ENCODE results near the gene TMEM8B. TPM values are rescaled to one million over a fixed set of nuclear protein-coding genes. Genes with fewer than 3 reads are reported as not detected.

Gene TMEM8B
- polyA plus RNA-seq, 1 donor from 2014 or later = 12.7 TPM

- Histone ChIP-seq H2AFZ (ENCODE audit: low read depth, low read length) (no peak overlapping the region), H3K36me3 (ENCODE audit: insufficient read depth, low read length) (peaks cover 9% of the 10 kb centered on the region), H3K79me2 (replicated peaks; ENCODE audit: insufficient read depth, low read length) (no peaks in the 10 kb centered on the region), H3F3A (ENCODE audit: insufficient read depth, low read length, poor library complexity, severe bottlenecking) (no peaks in the 10 kb centered on the region), H3K27me3 (ENCODE audit: insufficient read depth, low read depth, low read length) (no peaks in the 10 kb centered on the region), H3K4me3 (ENCODE audit: low read length) (no peak overlapping the region), H4K20me1 (ENCODE audit: insufficient read depth) (no peaks in the 10 kb centered on the region), H3K9me2 (ENCODE audit: insufficient read depth, low read length) (no peaks in the 10 kb centered on the region), H3K4me2 (ENCODE audit: low read length) (no peak overlapping the region), H3K27ac (ENCODE audit: low read length) (no peak overlapping the region), H3K9ac (ENCODE audit: low read length) (no peak overlapping the region), H3K9me3 (ENCODE audit: low read length) (no peaks in the 10 kb centered on the region)
- TF ChIP-seq POLR2AphosphoS5 (IDR thresholded peaks at IDR 0.05) (no peak), SMC3 (conservative IDR thresholded peaks at IDR 0.05; ENCODE audit: poor library complexity) (no peak), MXI1 (conservative IDR thresholded peaks at IDR 0.05; ENCODE audit: poor library complexity, severe bottlenecking) (no peak), RAD21 (conservative IDR thresholded peaks at IDR 0.05) (no peak), CTCF (IDR thresholded peaks at IDR 0.05; ENCODE audit: poor library complexity, severe bottlenecking) (no peak), REST (IDR thresholded peaks at IDR 0.05; ENCODE audit: borderline replicate concordance) (no peak), EP300 (conservative IDR thresholded peaks at IDR 0.05; ENCODE audit: poor library complexity, severe bottlenecking) (no peak), TAF1 (IDR thresholded peaks at IDR 0.05; ENCODE audit: low read depth) (no peak), EZH2 (IDR thresholded peaks at IDR 0.05; ENCODE audit: borderline replicate concordance, insufficient read depth, low read length, poor library complexity, severe bottlenecking) (no peak)
Observed at GRCh38 chr9:35852267-35852815, 23.3 kb downstream of the TMEM8B start.

- H3K27me3 ChIP-seq (ENCODE audit: insufficient read depth, low read depth, low read length) = no peaks in the 10 kb centered on the region
- H3K27ac ChIP-seq (ENCODE audit: low read length) = no peak overlapping the region
- no peaks in the 10 kb centered on the region for H3K9me3 ChIP-seq (ENCODE audit: low read length)
- no peak overlapping the region for H3K9ac ChIP-seq (ENCODE audit: low read length)
- no peaks in the 10 kb centered on the region for H3K9me2 ChIP-seq (ENCODE audit: insufficient read depth, low read length)
- no peaks in the 10 kb centered on the region for H4K20me1 ChIP-seq (ENCODE audit: insufficient read depth)
- no peak overlapping the region for H2AFZ ChIP-seq (ENCODE audit: low read depth, low read length)
- no peak overlapping the region for H3K4me3 ChIP-seq (ENCODE audit: low read length)
- H3F3A ChIP-seq (ENCODE audit: insufficient read depth, low read length, poor library complexity, severe bottlenecking) = no peaks in the 10 kb centered on the region
- H3K4me2 ChIP-seq (ENCODE audit: low read length) = no peak overlapping the region
- peaks cover 9% of the 10 kb centered on the region for H3K36me3 ChIP-seq (ENCODE audit: insufficient read depth, low read length)
- no peaks in the 10 kb centered on the region for H3K79me2 ChIP-seq (replicated peaks; ENCODE audit: insufficient read depth, low read length)
- TF ChIP-seq REST (IDR thresholded peaks at IDR 0.05; ENCODE audit: borderline replicate concordance) (no peak), TAF1 (IDR thresholded peaks at IDR 0.05; ENCODE audit: low read depth) (no peak), EZH2 (IDR thresholded peaks at IDR 0.05; ENCODE audit: borderline replicate concordance, insufficient read depth, low read length, poor library complexity, severe bottlenecking) (no peak), CTCF (IDR thresholded peaks at IDR 0.05; ENCODE audit: poor library complexity, severe bottlenecking) (no peak), RAD21 (conservative IDR thresholded peaks at IDR 0.05) (no peak), MXI1 (conservative IDR thresholded peaks at IDR 0.05; ENCODE audit: poor library complexity, severe bottlenecking) (no peak), SMC3 (conservative IDR thresholded peaks at IDR 0.05; ENCODE audit: poor library complexity) (no peak), POLR2AphosphoS5 (IDR thresholded peaks at IDR 0.05) (no peak), EP300 (conservative IDR thresholded peaks at IDR 0.05; ENCODE audit: poor library complexity, severe bottlenecking) (no peak)
Observed at GRCh38 chr9:35852876-35853865, 24.1 kb downstream of the TMEM8B start.
